H1 (cell line): Measurements from ENCODE around the gene SPI1. TPM values are rescaled to one million over a fixed set of nuclear protein-coding genes. Genes with fewer than 3 reads are reported as not detected.

ENCODE experiments used
- EGR1 ChIP-seq: IDR thresholded peaks from 2 replicates; pipeline ENCODE4 v1.6.1; 2011; ENCODE audit warnings: low read depth, low read length, borderline replicate concordance
- polyA plus RNA-seq, 7 experiments: library from polyadenylated mRNA; depleted of rRNA in 3 of 7; stranded (reverse) in 5 of 7; unstranded in 2 of 7; fragments of >200 nt in 5 of 7; fragments of 200-250 nt in 2 of 7; gene quantifications; 1 replicate in 5 of 7; 2 replicates in 1 of 7; 4 replicates in 1 of 7; pipeline versions ENCODE4 v1.2.1 to v1.2.3, GENCODE V29; 2011 to 2013; ENCODE audit warnings: missing spikeins in 2 of 7, mixed read lengths in 2 of 7
- total RNA-seq: library from RNA; stranded (reverse); fragmentation: NEBNext Ultra II Directional; extraction: Animal tissue kit (Norgen Biotek cat#: 25700); gene quantifications from 2 replicates; pipeline ENCODE4 v1.2.1, GENCODE V29; 2021

The SPI1 gene
- total and polyA plus RNA-seq, 2 of the 8 experiments (the other 6 are each of a cell fraction or from before 2014, with no cell fraction given) = 0.12 TPM; not detected in 1

DNA sequence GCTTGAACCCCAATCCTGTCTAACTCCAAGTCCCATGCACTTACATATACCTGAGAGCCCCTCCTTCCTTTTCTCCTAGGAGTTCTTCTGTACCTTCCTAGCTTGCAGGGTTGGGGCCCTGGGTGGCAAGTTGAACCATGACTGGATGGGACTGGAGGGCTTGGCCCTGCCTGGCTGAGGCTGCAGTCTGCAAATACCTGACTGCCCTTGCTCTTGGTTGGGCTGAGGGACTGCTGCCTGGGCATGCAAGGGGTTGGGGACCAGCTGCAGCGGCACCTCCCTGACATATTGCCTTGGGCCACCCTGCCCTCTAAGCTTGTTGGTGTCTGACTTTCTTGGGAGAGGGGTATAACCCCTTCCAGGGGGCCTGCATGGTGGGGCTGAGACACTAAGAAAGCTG lies 20.2 kb upstream of the SPI1 start (continued):
- TF ChIP-seq EGR1 = no peak
